ENCODE results near the gene TRMT10C.
"Not testable (repeated sequence)": the region's sequence is repeated elsewhere in the genome, so short reads cannot be mapped to it uniquely, and the experiment has no call there.

DNA sequence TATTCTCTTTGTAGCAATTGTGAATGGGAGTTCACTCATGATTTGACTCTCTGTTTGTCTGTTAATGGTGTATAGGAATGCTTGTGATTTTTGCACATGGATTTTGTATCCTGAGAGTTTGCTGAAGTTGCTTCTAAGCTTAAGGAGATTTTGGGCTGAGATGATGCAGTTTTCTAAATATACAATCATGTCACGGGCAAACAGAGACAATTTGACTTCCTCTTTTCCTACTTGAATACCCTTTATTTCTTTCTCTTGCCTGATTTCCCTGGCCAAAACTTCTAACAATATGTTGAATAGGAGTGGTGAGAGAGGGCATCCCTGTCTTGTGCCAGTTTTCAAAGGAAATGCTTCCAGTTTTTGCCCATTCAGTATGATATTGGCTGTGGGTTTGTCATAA lies 24.7 kb upstream of the TRMT10C start:
- TF ChIP-seq, protein P1, sequence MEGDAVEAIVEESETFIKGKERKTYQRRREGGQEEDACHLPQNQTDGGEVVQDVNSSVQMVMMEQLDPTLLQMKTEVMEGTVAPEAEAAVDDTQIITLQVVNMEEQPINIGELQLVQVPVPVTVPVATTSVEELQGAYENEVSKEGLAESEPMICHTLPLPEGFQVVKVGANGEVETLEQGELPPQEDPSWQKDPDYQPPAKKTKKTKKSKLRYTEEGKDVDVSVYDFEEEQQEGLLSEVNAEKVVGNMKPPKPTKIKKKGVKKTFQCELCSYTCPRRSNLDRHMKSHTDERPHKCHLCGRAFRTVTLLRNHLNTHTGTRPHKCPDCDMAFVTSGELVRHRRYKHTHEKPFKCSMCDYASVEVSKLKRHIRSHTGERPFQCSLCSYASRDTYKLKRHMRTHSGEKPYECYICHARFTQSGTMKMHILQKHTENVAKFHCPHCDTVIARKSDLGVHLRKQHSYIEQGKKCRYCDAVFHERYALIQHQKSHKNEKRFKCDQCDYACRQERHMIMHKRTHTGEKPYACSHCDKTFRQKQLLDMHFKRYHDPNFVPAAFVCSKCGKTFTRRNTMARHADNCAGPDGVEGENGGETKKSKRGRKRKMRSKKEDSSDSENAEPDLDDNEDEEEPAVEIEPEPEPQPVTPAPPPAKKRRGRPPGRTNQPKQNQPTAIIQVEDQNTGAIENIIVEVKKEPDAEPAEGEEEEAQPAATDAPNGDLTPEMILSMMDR (conservative IDR thresholded peaks at IDR 0.05; ENCODE audit: low read depth in 2 of 2): not testable (repeated sequence)
- not testable (repeated sequence) for TF ChIP-seq EZH2 (IDR thresholded peaks at IDR 0.05; ENCODE audit: low read depth, unreplicated experiment); ZNF114 (CRISPR knock-in tag; IDR thresholded peaks at IDR 0.05); EZH2phosphoT487 (IDR thresholded peaks at IDR 0.05; ENCODE audit: unreplicated experiment); POLR2AphosphoS5 (IDR thresholded peaks at IDR 0.05; ENCODE audit: low read depth); STAT1 (IDR thresholded peaks at IDR 0.05; ENCODE audit: unreplicated experiment); REST (IDR thresholded peaks at IDR 0.05; ENCODE audit: unreplicated experiment); JUNB (IDR thresholded peaks at IDR 0.05; ENCODE audit: unreplicated experiment); CREB1 (CRISPR knock-in tag; IDR thresholded peaks at IDR 0.05; ENCODE audit: low read depth); NANOG (IDR thresholded peaks at IDR 0.05; ENCODE audit: borderline replicate concordance); ZNF331 (CRISPR knock-in tag; IDR thresholded peaks at IDR 0.05; ENCODE audit: low read depth)
- TF ChIP-seq, protein P2, sequence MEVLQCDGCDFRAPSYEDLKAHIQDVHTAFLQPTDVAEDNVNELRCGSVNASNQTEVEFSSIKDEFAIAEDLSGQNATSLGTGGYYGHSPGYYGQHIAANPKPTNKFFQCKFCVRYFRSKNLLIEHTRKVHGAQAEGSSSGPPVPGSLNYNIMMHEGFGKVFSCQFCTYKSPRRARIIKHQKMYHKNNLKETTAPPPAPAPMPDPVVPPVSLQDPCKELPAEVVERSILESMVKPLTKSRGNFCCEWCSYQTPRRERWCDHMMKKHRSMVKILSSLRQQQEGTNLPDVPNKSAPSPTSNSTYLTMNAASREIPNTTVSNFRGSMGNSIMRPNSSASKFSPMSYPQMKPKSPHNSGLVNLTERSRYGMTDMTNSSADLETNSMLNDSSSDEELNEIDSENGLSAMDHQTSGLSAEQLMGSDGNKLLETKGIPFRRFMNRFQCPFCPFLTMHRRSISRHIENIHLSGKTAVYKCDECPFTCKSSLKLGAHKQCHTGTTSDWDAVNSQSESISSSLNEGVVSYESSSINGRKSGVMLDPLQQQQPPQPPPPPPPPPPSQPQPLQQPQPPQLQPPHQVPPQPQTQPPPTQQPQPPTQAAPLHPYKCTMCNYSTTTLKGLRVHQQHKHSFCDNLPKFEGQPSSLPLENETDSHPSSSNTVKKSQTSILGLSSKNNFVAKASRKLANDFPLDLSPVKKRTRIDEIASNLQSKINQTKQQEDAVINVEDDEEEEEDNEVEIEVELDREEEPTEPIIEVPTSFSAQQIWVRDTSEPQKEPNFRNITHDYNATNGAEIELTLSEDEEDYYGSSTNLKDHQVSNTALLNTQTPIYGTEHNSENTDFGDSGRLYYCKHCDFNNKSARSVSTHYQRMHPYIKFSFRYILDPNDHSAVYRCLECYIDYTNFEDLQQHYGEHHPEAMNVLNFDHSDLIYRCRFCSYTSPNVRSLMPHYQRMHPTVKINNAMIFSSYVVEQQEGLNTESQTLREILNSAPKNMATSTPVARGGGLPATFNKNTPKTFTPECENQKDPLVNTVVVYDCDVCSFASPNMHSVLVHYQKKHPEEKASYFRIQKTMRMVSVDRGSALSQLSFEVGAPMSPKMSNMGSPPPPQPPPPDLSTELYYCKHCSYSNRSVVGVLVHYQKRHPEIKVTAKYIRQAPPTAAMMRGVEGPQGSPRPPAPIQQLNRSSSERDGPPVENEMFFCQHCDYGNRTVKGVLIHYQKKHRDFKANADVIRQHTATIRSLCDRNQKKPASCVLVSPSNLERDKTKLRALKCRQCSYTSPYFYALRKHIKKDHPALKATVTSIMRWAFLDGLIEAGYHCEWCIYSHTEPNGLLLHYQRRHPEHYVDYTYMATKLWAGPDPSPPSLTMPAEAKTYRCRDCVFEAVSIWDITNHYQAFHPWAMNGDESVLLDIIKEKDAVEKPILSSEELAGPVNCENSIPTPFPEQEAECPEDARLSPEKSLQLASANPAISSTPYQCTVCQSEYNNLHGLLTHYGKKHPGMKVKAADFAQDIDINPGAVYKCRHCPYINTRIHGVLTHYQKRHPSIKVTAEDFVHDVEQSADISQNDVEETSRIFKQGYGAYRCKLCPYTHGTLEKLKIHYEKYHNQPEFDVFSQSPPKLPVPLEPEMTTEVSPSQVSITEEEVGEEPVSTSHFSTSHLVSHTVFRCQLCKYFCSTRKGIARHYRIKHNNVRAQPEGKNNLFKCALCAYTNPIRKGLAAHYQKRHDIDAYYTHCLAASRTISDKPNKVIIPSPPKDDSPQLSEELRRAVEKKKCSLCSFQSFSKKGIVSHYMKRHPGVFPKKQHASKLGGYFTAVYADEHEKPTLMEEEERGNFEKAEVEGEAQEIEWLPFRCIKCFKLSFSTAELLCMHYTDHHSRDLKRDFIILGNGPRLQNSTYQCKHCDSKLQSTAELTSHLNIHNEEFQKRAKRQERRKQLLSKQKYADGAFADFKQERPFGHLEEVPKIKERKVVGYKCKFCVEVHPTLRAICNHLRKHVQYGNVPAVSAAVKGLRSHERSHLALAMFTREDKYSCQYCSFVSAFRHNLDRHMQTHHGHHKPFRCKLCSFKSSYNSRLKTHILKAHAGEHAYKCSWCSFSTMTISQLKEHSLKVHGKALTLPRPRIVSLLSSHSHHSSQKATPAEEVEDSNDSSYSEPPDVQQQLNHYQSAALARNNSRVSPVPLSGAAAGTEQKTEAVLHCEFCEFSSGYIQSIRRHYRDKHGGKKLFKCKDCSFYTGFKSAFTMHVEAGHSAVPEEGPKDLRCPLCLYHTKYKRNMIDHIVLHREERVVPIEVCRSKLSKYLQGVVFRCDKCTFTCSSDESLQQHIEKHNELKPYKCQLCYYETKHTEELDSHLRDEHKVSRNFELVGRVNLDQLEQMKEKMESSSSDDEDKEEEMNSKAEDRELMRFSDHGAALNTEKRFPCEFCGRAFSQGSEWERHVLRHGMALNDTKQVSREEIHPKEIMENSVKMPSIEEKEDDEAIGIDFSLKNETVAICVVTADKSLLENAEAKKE (CRISPR knock-in tag; IDR thresholded peaks at IDR 0.05): not testable (repeated sequence)
- TF ChIP-seq, protein P3, sequence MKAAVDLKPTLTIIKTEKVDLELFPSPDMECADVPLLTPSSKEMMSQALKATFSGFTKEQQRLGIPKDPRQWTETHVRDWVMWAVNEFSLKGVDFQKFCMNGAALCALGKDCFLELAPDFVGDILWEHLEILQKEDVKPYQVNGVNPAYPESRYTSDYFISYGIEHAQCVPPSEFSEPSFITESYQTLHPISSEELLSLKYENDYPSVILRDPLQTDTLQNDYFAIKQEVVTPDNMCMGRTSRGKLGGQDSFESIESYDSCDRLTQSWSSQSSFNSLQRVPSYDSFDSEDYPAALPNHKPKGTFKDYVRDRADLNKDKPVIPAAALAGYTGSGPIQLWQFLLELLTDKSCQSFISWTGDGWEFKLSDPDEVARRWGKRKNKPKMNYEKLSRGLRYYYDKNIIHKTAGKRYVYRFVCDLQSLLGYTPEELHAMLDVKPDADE (IDR thresholded peaks at IDR 0.05): not testable (repeated sequence)
